Peyer's patch (tissue), 4 donors: Measurements from ENCODE around the gene DNAJC2. TPM values are rescaled to one million over a fixed set of nuclear protein-coding genes. Genes with fewer than 3 reads are reported as not detected.

Source experiments
- DNase-seq, 3 donors: peaks; one replicate each; pipeline ENCODE4 v3.0.0-alpha.2; 2017 to 2019
- H3K27ac ChIP-seq, 4 donors: fragments of 200-600 bp; sonication (generic); one replicate each; pipeline ENCODE4 v1.5.1; 2016 to 2019
- H3K27me3 ChIP-seq, 2 donors: fragments of 200-600 bp; sonication (generic); one replicate each; pipeline ENCODE4 v1.5.1; 2019
- H3K36me3 ChIP-seq, 3 donors: fragments of 200-600 bp; sonication (generic); one replicate each; pipeline ENCODE4 v1.5.1; 2016 to 2019
- H3K4me1 ChIP-seq, 4 donors: fragments of 200-600 bp; sonication (generic); one replicate each; pipeline ENCODE4 v1.5.1; 2016 to 2019
- H3K4me3 ChIP-seq, 4 donors: fragments of 200-600 bp; sonication (generic); 1 replicate in 3 of 4; 2 replicates in 1 of 4; pipeline ENCODE4 v1.5.1; 2016 to 2019; ENCODE audit warnings: mild to moderate bottlenecking in 1 of 4
- H3K9me3 ChIP-seq, 4 donors: fragments of 200-600 bp; sonication (generic); one replicate each; pipeline ENCODE4 v1.5.1; 2016 to 2019; ENCODE audit warnings: mild to moderate bottlenecking in 1 of 4
- CTCF ChIP-seq, 6 experiments: fragments of 450-650 bp in 4 of 6; fragments of 200-600 bp in 2 of 6; sonication (generic) in 1 of 6; IDR thresholded peaks; one replicate each; pipeline ENCODE4 v1.5.1; 2017 to 2019; ENCODE audit warnings: antibody characterized with exemption in 6 of 6, mild to moderate bottlenecking in 3 of 6, moderate library complexity in 1 of 6
- POLR2A ChIP-seq, 2 donors: fragments of 450-650 bp; IDR thresholded peaks; one replicate each; pipeline ENCODE4 v1.5.1; 2017; ENCODE audit warnings: antibody characterized with exemption in 2 of 2, mild to moderate bottlenecking in 2 of 2, moderate library complexity in 2 of 2
- total RNA-seq, 4 donors: library from RNA; depleted of rRNA; stranded (reverse); fragments of >200 nt; gene quantifications; one replicate each; pipeline ENCODE4 v1.1.0, GENCODE V29; 2016

Gene DNAJC2
- total RNA-seq, 4 donors from 2014 or later, result 14.7 to 52.0 (median 20.8) TPM

GRCh38 chr7:103314852-103315251 is 29.7 kb downstream of the DNAJC2 start:
- Histone ChIP-seq H3K27ac (no peak overlapping the region), H3K36me3 (peaks cover 0 to 95% (median 0%) of the 10 kb centered on the region in 3 donors), H3K27me3 (no peaks in the 10 kb centered on the region), H3K4me1 (no peaks in the 10 kb centered on the region), H3K4me3 (no peak overlapping the region), H3K9me3 (no peaks in the 10 kb centered on the region)
- DNase-seq, result no peak
- no peak for TF ChIP-seq CTCF (IDR thresholded peaks at IDR 0.05)
- no peak for TF ChIP-seq POLR2A (IDR thresholded peaks at IDR 0.05)

- Histone ChIP-seq H3K4me3 (no peak overlapping the region), H3K27me3 (no peaks in the 10 kb centered on the region), H3K4me1 (no peaks in the 10 kb centered on the region), H3K9me3 (no peaks in the 10 kb centered on the region), H3K27ac (no peak overlapping the region), H3K36me3 (peaks cover 0 to 97% (median 0%) of the 10 kb centered on the region in 3 donors)
- no peak for DNase-seq
- no peak for TF ChIP-seq CTCF (IDR thresholded peaks at IDR 0.05)
These were observed 36.9 kb downstream of the DNAJC2 start for GRCh38 chr7:103307503-103308231.

GRCh38 chr7:103301441-103301840 is 43.1 kb downstream of the DNAJC2 start:
- no peak overlapping the region for H3K27ac ChIP-seq
- no peak overlapping the region for H3K4me3 ChIP-seq
- H3K27me3 ChIP-seq, result no peaks in the 10 kb centered on the region
- TF ChIP-seq POLR2A (IDR thresholded peaks at IDR 0.05), result no peak
- TF ChIP-seq CTCF (IDR thresholded peaks at IDR 0.05), result no peak
- H3K9me3 ChIP-seq, result no peaks in the 10 kb centered on the region
- DNase-seq, result no peak
- peaks cover 0 to 70% (median 0%) of the 10 kb centered on the region in 3 donors for H3K36me3 ChIP-seq
- peaks cover 0 to 11% (median 4%) of the 10 kb centered on the region in 4 donors for H3K4me1 ChIP-seq

GRCh38 chr7:103299660-103300059 is 44.9 kb downstream of the DNAJC2 start:
- Histone ChIP-seq H3K36me3 (peaks cover 0 to 54% (median 0%) of the 10 kb centered on the region in 3 donors), H3K9me3 (no peaks in the 10 kb centered on the region), H3K27ac (no peak overlapping the region), H3K4me3 (no peak overlapping the region), H3K4me1 (peaks cover 0 to 11% (median 4%) of the 10 kb centered on the region in 4 donors), H3K27me3 (no peaks in the 10 kb centered on the region)
- no peak for DNase-seq
- TF ChIP-seq POLR2A (IDR thresholded peaks at IDR 0.05) (no peak), CTCF (IDR thresholded peaks at IDR 0.05) (no peak)

- no peak for DNase-seq
- peaks cover 0 to 11% (median 4%) of the 10 kb centered on the region in 4 donors for H3K4me1 ChIP-seq
- peaks cover 0 to 37% (median 0%) of the 10 kb centered on the region in 3 donors for H3K36me3 ChIP-seq
- H3K27ac ChIP-seq, result peak overlapping the region; percentile 75 to 85 (median 81)
- H3K27me3 ChIP-seq, result no peaks in the 10 kb centered on the region
- no peaks in the 10 kb centered on the region for H3K9me3 ChIP-seq
- no peak for TF ChIP-seq CTCF (IDR thresholded peaks at IDR 0.05)
- no peak for TF ChIP-seq POLR2A (IDR thresholded peaks at IDR 0.05)
- H3K4me3 ChIP-seq, result peak overlapping the region; percentile 65 to 99 (median 88)
These were observed 46.8 kb downstream of the DNAJC2 start for GRCh38 chr7:103297837-103298179.
